Skeletal muscle cell (primary cell): ENCODE measurements around the gene AFF1.
A peak's percentile ranks its signal among the peaks of the same experiment; 100 is the strongest.

Experiments used
- DNase-seq: peaks from one replicate; pipeline ENCODE4 v3.0.0-alpha.2; 2010; ENCODE audit warnings: low read depth
- H3K4me3 ChIP-seq: 2 replicates; pipeline ENCODE4 v1.5.1; 2011; ENCODE audit warnings: low read depth, mild to moderate bottlenecking, control low read depth, low read length, moderate library complexity

The AFF1 gene, protein sequence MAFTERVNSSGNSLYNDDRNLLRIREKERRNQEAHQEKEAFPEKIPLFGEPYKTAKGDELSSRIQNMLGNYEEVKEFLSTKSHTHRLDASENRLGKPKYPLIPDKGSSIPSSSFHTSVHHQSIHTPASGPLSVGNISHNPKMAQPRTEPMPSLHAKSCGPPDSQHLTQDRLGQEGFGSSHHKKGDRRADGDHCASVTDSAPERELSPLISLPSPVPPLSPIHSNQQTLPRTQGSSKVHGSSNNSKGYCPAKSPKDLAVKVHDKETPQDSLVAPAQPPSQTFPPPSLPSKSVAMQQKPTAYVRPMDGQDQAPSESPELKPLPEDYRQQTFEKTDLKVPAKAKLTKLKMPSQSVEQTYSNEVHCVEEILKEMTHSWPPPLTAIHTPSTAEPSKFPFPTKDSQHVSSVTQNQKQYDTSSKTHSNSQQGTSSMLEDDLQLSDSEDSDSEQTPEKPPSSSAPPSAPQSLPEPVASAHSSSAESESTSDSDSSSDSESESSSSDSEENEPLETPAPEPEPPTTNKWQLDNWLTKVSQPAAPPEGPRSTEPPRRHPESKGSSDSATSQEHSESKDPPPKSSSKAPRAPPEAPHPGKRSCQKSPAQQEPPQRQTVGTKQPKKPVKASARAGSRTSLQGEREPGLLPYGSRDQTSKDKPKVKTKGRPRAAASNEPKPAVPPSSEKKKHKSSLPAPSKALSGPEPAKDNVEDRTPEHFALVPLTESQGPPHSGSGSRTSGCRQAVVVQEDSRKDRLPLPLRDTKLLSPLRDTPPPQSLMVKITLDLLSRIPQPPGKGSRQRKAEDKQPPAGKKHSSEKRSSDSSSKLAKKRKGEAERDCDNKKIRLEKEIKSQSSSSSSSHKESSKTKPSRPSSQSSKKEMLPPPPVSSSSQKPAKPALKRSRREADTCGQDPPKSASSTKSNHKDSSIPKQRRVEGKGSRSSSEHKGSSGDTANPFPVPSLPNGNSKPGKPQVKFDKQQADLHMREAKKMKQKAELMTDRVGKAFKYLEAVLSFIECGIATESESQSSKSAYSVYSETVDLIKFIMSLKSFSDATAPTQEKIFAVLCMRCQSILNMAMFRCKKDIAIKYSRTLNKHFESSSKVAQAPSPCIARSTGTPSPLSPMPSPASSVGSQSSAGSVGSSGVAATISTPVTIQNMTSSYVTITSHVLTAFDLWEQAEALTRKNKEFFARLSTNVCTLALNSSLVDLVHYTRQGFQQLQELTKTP

DNA sequence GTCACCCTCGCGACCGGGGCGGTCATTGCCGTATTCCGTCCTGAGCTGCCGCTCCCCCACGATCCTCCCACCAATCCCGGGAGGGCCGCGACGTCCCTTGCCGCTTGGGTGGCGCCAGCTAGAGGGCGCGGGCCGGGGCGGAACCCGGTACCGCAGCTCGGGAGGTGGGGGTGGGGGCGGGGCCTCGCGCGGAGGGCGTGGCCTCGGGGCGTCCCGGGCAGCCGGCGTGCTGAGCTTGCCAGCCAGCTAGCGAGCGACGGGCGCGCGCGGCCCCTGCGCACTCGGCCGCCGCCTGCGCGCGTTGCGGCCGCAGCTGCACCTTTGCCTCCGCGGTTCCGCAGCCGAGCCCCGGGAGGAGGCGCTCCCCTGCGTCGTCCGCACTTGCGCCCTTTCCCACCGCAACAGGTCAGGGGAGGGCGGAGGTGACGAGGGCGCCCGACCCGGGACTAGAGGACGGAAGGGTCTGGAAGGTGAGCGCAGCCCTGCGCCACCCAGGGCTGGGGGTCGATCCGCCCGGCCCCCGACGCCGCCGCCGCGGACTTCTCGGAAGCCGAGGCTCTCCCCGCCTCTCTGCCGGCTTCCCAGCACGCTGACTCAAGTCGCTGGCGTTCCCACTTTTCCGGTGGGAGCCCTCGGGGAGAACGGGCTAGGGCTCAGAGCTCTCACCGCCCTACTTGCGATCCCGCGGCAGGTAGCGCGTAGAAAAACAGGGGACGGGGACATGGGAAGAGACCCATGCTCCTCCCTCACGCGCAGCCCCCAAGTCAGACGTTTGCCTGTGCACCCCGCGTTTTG lies at the start of gene AFF1:
AFF1 (plus strand) TSS at position 241 of the 795 bp plus-strand sequence. CDS start 13,523 bp downstream, outside the sequence.
- H3K4me3 ChIP-seq, result peak within 1 kb of the TSS; percentile 81
- peak; percentile 45 for DNase-seq

DNA sequence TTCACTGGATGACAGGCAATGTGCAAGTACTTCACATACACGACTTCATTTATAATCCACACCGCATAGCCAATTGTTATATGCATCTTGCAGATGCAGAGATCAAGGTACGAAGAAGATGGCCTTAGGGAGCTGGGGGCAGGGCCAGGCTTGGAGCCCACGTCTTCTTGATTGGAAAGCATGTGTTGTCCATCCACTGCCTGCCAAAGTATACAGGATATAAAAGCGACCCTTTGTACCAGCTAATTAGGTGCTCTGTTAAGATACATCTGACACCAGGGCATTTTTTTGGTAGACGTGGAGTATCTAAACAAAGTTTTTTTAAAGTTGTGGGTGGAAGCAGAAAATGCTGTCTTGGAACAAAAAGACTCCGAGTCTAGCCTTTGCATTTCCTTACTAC lies 44.0 kb upstream of the AFF1 start:
- no peak for DNase-seq

DNA sequence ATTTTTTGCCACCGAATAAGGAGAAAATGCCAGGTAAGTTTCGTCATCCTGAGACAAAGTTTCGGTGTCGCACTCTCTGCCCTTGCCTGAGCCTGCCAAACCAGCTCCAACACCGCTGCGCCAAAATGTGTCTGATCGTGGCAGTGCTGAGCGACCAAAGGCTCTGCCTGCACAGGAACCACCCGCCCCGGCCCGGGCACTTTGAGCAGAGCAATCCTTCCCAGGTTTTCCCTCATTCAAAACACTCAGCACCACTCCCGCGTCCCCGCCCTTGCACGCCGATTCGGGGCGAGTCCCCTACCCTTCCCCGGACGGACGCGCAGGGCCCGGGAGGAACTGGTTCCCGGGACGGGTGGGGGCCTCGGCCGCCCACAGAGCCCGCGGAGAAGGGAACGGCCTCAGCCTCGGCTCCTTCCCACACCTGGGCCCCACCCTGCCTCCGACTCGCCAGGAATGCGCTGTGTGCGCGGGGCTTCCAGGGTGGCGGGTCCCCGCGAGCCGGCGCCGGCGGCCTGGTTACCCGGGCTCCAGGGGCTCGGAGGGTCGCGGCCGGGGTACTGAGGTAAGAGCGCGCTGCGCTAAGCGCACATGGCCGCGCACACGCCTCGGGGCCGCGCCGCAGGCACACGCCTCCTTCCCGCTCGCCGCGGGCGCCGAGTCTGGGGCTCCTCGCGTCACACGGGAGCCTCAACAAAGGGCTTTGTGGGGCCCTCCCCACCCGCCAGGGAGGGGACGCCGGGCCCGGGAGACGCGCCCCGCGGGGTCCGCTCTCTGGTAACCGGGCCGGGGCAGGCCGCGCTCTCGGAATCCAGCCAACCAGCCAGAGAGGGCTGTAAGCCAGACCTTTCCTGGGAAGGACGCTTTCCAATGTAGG lies 42.8 kb upstream of the AFF1 start, which contains the start of gene C4orf36:
C4orf36 (minus strand) TSS at position 661 of the 874 bp plus-strand sequence. CDS start 902 bp downstream, outside the sequence.
- DNase-seq, result no peak

More for the DNA sequence above, 44.0 kb upstream of the AFF1 start:
- no peak overlapping the region for H3K4me3 ChIP-seq

DNA sequence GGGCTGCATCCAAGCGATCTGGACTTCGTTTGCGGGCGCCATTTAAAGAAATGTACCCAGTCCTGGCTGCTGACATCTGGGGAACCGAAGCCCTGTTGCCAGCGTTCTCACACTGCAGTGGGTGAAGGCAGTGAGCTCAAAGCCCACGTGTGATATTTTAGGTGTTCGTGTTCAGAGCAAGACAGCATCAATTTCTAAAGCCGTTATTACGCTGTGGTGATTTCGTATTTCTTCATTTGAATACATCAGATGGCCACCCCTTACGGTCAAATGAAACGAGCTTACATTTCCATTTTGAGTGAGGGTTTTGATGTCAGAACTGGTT lies 42.2 kb upstream of the AFF1 start:
- no peak for DNase-seq
- H3K4me3 ChIP-seq, result peak overlapping the region; percentile 73

More for the DNA sequence above, 42.8 kb upstream of the AFF1 start, which contains the start of gene C4orf36:
- peak within 1 kb of the TSS; percentile 73 for H3K4me3 ChIP-seq

DNA sequence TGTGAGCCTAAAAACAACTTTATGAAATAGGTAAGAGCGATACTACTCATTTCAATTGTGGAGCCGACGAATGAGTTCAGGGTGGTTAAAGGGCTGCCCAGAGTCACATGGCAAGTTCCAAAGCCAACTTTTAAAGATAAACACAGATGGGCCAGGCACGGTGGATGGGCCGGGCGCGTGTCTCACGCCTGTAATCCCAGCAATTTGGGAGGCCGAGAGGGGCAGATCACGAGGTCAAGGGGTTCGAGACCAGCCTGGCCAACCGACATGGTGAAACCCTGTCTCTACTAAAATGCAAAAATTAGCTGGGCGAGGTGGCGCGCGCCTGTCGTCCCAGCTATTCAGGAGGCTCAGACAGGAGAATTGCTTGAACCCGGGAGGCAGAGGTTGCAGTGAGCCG lies 41.7 kb upstream of the AFF1 start:
- no peak for DNase-seq
- no peak overlapping the region for H3K4me3 ChIP-seq

DNA sequence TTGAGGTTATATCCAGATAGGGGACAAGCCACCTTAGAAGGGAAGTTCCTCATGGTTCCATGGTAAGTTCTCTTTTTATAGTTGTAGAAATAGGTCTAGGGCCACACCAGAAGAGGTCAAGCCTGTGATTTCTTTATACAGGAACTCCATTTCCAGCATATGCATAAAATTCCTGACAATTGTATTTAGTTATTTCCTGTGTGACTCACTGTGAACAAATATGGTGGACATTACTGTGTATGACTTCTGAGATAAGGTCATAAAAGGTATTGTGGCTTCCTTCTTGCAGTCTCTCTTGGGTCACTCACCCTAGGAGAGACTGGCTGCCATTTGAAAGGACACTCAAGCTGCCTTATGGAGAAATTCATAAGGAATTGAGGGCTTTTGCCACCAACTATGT lies 40.4 kb upstream of the AFF1 start:
- H3K4me3 ChIP-seq, result no peak overlapping the region
- no peak for DNase-seq

DNA sequence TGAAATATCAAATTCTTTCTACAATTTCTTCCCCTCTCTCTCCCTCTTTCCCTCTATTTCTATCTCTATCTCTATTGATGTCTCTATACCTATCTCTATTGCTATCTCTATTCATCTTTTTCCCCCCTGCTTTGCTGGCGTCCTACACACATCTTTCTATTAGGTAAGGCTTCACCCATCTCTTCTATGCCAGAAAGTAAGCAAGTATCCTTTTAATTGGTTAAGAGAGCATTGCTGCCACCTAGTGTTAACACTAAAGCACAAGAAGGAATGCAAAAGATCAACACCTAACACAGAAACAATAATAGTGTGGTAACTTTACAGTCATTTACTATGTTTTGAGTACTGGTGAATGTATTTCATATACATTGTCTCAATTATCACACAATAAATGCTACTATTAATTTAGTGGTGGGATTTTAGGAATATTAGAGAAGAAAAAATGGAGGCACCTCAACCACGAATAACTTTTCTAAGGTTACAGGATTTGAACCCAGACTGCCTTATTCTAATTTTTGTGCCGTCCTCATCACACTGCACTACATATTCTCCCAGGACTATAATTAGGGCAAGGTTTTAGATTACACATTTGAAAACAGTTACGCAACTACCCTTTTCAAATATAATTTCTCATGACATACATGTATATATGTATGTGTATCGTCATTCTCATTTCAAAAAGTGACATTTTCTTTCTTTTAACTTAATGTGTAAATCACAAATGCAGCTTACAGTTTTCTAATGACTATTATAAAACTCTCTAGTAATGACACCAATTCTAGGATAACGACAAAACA lies 38.9 kb upstream of the AFF1 start:
- DNase-seq, result peak; percentile 29
- H3K4me3 ChIP-seq, result no peak overlapping the region

DNA sequence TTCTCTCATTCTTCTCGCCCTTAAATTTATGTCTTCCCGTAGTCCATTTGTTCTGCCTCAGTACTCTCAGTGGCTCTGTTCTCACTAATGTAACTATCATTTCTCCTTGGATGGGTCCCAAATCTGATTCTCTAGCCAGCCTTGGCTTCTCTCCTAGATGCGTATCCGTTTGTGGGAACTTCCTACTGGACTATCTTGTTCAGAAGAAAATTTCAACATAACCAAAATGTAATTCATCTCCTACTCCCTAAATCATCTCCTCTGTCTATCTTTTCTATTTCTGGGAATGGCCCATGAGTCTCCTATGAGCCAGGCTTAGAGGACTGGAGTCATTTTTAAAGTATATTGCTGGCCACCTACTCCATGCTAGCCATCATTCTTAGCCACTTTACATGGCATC lies 38.2 kb upstream of the AFF1 start:
- no peak for DNase-seq

DNA sequence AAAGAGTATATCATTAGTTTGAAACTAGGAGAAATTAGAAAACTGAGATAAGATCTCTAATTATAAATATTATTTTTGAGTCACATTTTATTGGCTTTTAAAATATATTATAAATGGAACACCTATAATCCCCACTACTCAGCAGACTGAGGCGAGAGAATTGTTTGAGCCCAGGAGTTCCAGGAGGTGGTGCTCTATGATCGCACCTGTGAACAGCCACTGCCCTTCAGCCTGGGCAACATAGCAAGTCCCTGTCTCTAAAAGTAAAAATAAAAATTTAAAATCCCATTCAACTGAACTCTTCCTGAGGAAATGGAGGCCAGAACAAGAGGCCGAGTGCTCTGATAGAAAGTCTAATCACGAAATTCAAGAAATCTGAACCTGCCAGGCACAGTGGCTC lies 36.2 kb upstream of the AFF1 start:
- DNase-seq, result no peak
- H3K4me3 ChIP-seq, result no peak overlapping the region

More for the DNA sequence above, 38.2 kb upstream of the AFF1 start:
- H3K4me3 ChIP-seq, result no peak overlapping the region

DNA sequence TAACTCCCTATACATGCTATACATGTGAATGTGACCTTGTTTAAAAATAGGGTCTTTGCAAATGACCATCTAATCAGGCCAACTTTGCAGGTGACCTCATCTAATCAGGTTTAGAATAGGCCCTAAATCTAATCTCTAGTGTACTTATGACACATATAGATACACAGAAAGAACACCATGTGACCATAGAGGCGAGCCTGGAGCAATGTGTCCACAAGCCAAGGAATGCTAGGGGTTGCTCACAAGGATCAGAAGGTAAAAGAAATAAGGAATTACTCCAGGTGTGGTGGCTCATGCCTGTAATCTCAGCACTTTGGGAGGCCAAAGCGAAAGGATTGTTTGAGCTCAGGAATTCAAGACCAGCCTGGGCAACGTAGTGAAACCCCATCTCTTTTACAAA lies 32.9 kb upstream of the AFF1 start:
- H3K4me3 ChIP-seq, result no peak overlapping the region
- no peak for DNase-seq

DNA sequence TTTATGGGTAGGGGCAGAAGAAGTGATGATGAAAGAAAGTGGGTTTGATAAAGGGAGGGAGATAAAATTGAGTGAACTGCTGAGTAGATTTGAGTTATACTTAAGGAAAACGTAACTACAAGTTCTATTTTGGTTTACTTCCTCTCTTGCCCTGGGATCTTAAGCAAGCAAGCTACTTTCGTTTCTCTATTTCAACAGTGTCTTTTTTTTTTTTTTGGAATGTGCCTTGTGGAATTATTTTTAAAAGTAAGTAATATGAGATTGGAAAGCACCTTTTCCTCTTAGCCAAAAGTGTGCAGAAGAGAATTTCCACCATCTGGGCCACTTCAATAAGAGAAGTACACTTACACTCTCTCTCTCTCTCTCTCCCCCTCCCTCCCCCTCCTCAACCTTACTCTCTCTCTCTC lies 26.6 kb upstream of the AFF1 start:
- H3K4me3 ChIP-seq, result no peak overlapping the region

DNA sequence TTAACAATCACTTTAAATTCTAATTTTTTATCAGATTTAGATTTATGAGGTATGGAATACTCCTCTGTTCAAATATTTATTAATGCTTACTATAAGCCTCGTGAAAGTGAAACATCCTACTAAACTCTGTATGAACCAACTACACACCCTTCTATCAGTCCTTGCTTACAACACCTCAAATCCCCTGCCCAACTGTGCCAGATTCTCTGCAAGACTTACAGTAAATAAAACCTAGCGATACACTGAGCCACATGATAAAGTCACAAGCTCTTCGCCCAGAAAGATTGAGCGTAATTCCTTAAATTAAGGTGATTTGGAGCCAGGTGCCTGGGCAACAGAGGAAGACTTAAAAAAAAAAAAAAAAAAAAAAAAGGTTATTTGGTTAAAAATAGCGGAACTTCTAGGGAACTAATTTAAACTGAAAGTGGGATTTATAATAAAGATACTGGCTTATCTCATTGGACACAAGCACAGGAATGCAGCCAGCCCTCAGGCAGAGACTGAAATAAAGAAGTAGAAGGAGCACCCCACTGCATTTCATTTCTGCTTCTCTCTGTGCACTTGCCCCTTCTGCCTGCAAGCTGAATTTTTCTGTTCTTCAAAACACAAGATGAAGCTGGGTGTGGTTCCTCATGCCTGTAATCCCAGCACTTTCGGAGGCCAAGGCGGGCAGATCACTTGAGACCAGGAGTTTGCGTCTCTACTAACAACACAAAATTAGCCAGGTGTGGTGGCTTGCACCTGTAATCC lies 25.1 kb upstream of the AFF1 start:
- no peak for DNase-seq
- no peak overlapping the region for H3K4me3 ChIP-seq

More for the DNA sequence above, 26.6 kb upstream of the AFF1 start:
- DNase-seq, result peak; percentile 33

DNA sequence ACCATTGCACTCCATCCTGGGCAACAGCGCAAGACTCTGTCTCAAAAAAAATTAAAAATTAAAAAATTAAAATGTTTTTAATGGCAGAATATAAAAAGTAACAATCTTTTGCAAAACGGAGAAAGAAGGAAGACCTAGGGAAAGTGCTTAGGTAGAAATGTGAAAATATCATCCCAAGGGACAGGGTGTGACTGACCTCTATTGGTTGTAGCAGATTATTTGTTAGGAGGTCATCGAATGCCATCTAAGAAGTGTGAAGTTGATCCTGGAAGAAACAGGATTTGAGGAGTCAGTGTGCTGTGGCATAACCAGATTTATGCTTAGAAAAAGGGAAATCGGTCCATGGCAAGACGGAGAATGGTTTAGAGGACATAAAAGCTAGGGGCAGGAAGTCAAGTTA lies 24.4 kb upstream of the AFF1 start:
- no peak for DNase-seq
- H3K4me3 ChIP-seq, result no peak overlapping the region

DNA sequence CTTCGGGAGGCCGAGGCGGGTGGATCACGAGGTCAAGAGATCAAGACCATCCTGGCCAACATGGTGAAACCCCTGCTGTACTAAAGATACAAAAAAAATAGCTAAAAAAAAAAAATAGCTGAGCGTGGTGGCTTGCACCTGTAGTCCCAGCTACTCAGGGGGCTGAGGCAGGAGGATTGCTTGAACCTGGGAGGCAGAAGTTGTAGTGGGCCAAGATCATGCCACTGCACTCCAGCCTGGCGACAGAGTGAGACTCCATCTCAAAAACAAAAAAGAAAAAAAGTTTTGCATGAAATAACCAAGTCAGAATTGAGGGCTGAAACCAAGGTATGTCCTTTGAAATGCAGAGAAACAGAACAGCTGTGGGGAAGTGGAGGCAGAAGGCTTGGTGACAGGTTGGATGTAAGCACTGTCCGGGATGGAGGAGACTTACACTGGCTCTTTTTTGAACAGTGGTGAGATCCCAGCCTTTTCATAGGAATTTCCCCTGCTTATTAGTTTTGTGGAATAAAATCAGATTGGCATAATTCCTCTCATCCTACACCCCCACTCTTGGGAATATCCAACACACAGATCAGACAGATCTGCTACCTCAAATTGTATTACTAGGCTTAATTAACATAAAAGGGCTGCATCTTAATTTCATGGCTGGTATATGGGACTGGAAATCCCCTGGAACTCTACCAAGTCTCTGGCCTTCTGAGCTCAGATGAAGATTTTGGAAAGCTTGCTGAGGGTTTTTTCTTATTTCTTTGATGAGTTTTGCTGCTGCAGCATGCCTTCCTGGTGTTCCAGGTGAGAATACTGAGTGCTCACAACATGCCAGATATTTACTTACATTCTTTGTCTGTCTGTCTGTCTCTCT lies 23.8 kb upstream of the AFF1 start:
- H3K4me3 ChIP-seq, result no peak overlapping the region
- DNase-seq, result no peak

DNA sequence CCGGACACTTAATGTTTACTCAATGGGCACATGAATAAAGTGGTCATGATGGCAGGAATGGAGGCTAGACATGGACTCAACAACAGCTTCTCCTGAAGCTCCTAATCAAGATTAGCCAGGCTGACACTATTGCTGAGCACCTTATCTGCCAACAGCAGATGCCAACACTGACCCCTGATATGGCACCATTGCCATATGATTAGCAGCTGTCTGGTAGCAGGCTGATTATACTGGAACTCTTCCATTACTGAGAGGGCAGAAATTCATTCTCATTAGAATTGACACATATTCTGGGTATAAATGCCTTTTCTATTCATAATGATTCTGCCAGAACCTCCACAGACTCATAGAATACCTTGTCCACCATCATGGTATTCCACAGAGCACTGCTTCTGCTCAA lies 18.4 kb upstream of the AFF1 start:
- no peak overlapping the region for H3K4me3 ChIP-seq
- DNase-seq, result no peak
